SK-N-MC (cell line): ENCODE data around the gene ZNF10.

ENCODE experiments used
- EZH2 ChIP-seq: fragments of 200-600 bp; sonication (generic); IDR thresholded peaks from one replicate; pipeline ENCODE4 v1.6.1; 2017; ENCODE audit warnings: antibody characterized with exemption
- POLR2AphosphoS5 ChIP-seq: IDR thresholded peaks from 2 replicates; pipeline ENCODE4 v1.6.1; 2012; ENCODE audit warnings: mild to moderate bottlenecking, low read depth, low read length, borderline replicate concordance

GRCh38 chr12:133120385-133121191 lies 9.8 kb upstream of the ZNF10 start:
- TF ChIP-seq POLR2AphosphoS5 (no peak), EZH2 (no peak)
